HG03558 (cell line): ENCODE data around the gene MLLT6.

Source experiments
- ATAC-seq: cut with Tn5 transposase; IDR thresholded peaks from one replicate; pipeline ENCODE4 v1.9.1; 2021; ENCODE audit warnings: moderate number of reproducible peaks; ENCODE audit not compliant: unreplicated experiment; ENCODE audit errors: extremely low read depth

The MLLT6 gene

GRCh38 chr17:38704606-38705522, at the start of gene MLLT6:
MLLT6 (plus strand) TSS chr17:38705273; CDS start chr17:38705633, 360 bp downstream.
- ATAC-seq, result no peak

DNA sequence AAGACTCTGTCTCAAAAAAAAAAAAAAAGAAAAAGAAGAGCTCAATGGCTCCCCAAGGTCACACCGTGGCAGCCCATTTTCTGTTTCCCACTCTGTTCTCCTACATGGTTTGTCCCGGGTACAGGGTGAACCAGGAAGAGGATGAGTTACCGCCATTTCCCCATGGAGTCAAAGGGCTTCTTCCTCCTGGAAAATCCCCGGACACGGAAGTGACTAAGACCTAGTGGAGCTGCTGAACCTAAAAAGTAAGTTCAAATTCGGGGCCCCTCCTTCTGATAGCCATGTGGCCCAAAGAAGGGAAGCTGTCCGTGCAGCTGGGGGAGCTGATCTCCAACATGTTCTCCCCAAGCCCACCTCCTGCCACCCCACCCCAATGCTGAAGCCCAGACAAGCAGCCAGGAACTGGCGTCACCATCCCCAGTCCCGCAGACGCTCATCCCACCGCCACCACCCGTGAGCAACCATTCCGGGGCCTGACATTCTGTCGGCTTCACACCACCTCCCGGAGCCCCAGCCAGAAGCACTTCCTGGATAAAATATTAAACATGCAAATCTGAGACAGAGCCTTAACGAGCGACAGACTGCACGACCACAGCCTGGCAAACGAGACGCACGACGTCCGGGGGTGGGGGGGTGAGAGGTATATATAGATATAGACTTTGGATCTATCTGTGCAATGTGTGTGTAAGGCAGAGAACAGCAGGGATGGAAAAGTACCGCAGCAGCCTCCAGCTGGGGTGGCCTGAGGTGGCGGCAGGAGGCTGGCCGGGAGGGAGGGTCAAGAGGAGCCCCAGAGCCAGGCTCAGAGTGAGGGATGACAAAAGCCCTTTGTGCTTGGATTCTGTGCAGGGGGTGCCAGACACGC, 47.9 kb upstream of the MLLT6 start:
- no peak for ATAC-seq

- no peak for ATAC-seq
Observed at GRCh38 chr17:38657824-38658740, 47.0 kb upstream of the MLLT6 start.

DNA sequence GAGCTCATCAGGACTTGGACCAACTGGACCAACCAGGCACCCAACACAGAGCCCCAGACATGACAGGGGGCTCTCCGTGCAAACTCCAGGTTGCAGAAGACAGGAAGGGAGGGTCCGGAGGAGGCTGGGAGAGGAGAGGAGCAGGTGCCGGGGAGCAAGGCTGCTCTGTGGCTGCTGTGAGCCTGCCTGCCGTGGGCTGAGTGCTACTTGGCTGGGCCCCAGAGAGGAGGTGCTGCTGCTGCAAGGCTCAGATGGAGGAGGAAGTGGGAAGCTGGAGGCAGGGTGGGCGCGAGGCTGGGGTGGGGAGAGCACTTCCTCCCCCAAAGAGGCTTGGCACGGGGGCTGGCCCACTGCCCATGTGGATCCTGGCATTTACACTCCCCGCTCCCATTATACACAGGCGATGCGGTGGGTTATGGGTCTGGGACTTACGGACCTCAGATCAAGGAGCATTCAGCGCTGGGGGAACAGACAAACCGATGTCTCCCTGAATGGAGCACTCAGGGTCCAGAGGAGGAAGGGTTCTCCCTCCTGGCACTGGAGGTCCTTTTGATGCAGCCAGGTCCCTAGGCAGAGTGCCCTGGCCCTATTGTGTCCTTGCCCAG, 46.2 kb upstream of the MLLT6 start:
- no peak for ATAC-seq

DNA sequence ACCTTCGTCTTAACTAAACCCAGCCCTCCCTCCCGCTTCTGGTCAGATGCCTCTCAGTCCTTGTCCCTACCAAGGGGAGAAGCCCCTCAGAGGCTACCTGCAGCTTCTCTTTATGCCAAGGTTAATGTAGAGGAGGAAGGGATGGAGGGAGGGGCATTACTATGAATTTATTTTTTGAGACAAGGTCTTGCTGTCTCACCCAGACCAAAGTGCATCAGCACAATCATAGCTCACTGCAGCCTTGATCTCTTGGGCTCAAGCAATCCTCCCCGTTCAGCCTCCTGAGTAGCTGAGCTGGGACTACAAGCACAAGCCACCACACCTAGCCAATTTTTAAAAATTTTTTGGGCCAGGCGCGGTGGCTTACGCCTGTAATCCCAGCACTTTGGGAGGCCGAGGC, 45.7 kb upstream of the MLLT6 start:
- ATAC-seq, result no peak

GRCh38 chr17:38660097-38661025, 44.7 kb upstream of the MLLT6 start:
- no peak for ATAC-seq

DNA sequence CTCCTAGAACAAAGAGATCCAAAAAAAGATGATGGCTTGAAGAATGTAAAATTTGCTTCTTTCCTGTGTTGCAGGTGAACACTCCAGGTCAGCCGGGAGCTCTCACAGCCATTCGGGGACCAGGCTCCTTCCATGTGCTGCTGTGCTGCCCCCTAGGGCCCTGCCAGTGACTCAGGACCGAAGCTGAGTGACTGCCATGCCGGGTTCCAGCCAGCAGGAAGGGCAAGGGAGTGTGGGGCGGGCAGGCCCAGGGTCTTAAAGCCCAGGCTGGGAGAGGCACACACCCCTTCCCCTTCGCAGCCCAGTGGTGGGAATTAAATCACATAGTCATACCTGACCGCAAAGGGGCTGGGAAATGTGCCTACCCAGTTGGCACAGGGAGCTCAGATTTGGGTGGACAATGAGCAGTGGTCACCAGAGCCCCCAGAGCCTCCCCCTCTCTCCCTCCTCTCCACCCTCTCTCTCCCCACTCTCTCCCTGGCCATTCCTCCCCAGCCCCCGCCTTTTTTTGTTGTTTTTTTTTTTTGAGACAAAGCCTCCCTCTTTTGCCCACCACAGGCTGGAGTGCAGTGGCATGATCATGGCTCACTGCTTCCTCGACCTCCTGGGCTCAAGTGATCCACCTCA, 41.8 kb upstream of the MLLT6 start:
- ATAC-seq, result no peak

- ATAC-seq, result no peak
Observed at GRCh38 chr17:38663964-38664644, 41.0 kb upstream of the MLLT6 start.

GRCh38 chr17:38667099-38667786, 37.8 kb upstream of the MLLT6 start:
- no peak for ATAC-seq

GRCh38 chr17:38667787-38668122, 37.3 kb upstream of the MLLT6 start:
- no peak for ATAC-seq

GRCh38 chr17:38669520-38669919, 35.6 kb upstream of the MLLT6 start:
- no peak for ATAC-seq

GRCh38 chr17:38671939-38672720, 32.9 kb upstream of the MLLT6 start:
- no peak for ATAC-seq

DNA sequence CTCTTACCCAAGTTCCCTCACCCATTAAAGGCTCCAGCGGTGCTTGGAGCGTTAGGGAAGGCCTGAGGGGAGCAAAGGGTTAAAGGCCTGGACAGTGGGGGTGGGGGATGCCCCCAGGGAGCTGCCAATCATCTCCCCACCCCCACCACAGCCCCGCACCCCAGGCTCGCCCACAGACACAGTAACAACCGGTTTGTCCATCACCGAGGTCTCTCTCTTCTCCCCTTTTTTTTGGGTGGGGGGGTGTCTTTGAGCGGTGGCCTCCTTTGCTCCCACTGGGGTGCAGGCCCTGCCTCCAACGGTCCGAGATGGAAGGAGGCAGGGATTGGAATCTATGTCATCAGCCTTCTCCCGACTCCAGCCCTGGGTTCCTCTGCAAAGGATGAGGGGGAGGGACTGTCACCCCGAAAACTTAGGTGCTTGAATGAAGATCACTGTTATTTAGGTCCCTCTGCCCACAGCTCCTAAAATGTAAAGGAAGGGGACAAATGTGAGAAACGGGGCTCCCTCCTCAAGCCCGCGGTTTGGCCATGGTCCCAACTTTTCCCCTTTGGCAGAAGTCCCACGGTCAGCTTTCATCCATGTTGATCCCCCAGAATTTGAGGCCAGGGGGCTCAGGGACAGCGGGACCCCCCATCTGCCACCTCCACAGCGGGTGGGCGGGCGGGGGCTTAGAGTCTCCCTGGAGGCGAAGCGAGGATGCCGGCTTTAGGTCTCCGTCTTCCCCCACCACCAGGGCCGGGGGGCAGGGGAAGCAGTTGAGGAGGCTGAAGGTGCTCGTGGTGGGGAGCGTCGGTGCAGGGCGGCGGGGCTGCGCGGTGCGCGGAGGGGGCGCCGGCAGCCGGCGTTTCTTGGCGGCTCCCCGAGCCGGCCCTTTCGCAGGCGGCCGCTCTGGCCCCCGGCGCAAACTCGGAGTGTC, 32.0 kb upstream of the MLLT6 start:
- ATAC-seq, result no peak

GRCh38 chr17:38673707-38674013, 31.4 kb upstream of the MLLT6 start:
- ATAC-seq, result no peak

DNA sequence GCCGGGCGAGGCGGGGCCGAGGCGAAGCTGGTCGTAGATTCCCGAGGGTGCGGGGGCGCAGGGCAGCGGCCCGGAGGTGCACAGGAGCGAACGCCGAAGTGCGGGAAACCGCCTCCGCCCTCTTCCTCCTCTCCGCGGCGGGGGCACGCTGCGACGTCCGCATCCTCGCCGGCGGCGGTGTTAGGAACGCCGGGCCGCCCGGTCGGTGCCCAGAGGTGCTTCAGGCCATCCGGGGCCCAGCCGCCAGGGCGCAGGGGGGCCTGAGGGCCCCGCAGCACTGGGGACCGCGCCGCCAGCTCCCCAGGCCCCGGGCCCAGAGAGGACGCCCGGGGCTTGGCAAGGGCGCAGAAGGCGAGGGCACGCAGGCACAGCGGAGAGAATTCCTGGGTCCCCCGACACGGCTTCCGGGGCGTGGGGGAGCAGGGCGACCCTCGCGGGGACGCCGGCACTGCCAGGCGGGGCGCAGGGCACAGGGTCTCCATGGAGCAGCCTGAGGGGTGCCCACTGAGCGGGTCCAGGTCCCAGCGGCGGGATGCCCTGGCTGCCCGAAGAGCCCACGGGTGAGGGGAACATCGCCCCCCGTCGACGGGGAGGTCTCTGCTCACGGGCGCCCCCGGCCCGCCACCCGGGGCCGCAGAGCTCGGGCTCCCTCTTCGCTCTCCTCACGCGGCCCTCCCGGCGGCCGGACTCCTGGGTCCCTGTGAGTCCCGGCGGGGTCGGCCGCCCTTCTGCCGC, 30.9 kb upstream of the MLLT6 start:
- no peak for ATAC-seq
